ENCODE measurements around the gene TEX36.
"Not testable (repeated sequence)": the region's sequence is repeated elsewhere in the genome, so short reads cannot be mapped to it uniquely, and the experiment has no call there.

The TEX36 gene

GRCh38 chr10:125714728-125715127 lies 31.8 kb upstream of the TEX36 start:
- DNase-seq; CTCF ChIA-PET; H3K27me3 ChIP-seq (replicated peaks in 2 of 5; ENCODE audit: control insufficient read depth in 4 of 5, insufficient read depth in 5 of 5, low read length in 4 of 5); H3K36me3 ChIP-seq (ENCODE audit: control insufficient read depth in 4 of 4, insufficient read depth in 4 of 4, low read length in 3 of 4); H3K4me3 ChIP-seq (ENCODE audit: control insufficient read depth in 1 of 7, extremely low read depth in 1 of 7, insufficient read depth in 4 of 7, low read depth in 2 of 7, low read length in 6 of 7); H3K27ac ChIP-seq (ENCODE audit: insufficient read depth in 1 of 2, low read depth in 1 of 2, low read length in 2 of 2, poor library complexity in 1 of 2, severe bottlenecking in 2 of 2); POLR2A ChIA-PET; H3K4me1 ChIP-seq (ENCODE audit: control extremely low read depth in 1 of 4, control insufficient read depth in 4 of 4, insufficient read depth in 4 of 4, low read length in 3 of 4): not testable (repeated sequence)
- H3K9me3 ChIP-seq (ENCODE audit: control extremely low read depth in 1 of 5, control insufficient read depth in 4 of 5, insufficient read depth in 2 of 5, low read depth in 1 of 5, low read length in 4 of 5): peaks cover 0 to 22% (median 7%) of the 10 kb centered on the region in 5 experiments
- no CpG with 5 or more reads among the region's 4 CpGs for WGBS (ENCODE audit: insufficient coverage)

DNA sequence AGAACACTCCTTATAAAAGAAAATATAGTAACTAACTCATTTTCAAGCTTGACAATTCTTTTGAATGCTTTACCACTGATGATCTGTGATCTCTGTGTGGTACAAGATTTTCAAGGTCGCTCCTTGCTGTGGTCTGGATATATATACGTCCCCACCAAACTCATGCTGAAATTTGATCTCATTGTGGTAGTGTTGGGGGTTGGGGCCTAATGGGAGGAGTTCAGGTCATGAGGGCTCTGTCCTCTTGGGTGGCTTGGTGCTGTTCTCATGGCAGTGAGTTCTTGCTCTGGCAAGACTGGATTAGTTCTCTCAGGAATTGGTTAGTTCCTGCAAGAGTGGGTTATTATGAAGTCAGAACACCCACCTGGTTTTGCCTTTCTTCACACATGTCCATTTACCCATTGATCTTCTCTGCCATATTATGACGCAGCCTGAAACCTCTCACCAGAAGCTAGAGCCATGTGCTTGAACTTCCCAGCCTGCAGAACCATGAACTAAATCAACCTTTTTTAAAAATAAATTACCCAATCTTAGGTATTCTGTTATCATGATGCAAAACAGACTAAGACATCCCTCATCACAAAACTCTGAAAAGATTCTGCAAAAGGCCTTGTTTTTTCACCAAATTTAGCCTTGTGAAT lies 28.3 kb upstream of the TEX36 start:
- Histone ChIP-seq H3K4me1 (ENCODE audit: control extremely low read depth in 1 of 4, control insufficient read depth in 4 of 4, insufficient read depth in 4 of 4, low read length in 3 of 4) (peaks cover 0 to 2% (median 0%) of the 10 kb centered on the region in 4 experiments), H3K36me3 (ENCODE audit: control insufficient read depth in 4 of 4, insufficient read depth in 4 of 4, low read length in 3 of 4) (no peaks in the 10 kb centered on the region), H3K27me3 (replicated peaks in 2 of 5; ENCODE audit: control insufficient read depth in 4 of 5, insufficient read depth in 5 of 5, low read length in 4 of 5) (no peaks in the 10 kb centered on the region), H3K9me3 (ENCODE audit: control extremely low read depth in 1 of 5, control insufficient read depth in 4 of 5, insufficient read depth in 2 of 5, low read depth in 1 of 5, low read length in 4 of 5) (peaks cover 0 to 22% (median 7%) of the 10 kb centered on the region in 5 experiments), H3K4me3 (ENCODE audit: control insufficient read depth in 1 of 7, extremely low read depth in 1 of 7, insufficient read depth in 4 of 7, low read depth in 2 of 7, low read length in 6 of 7) (no peak overlapping the region), H3K27ac (ENCODE audit: insufficient read depth in 1 of 2, low read depth in 1 of 2, low read length in 2 of 2, poor library complexity in 1 of 2, severe bottlenecking in 2 of 2) (no peak overlapping the region)
- ChIA-PET POLR2A (no interaction called here), CTCF (no interaction called here)
- WGBS (ENCODE audit: insufficient coverage): no CpG with 5 or more reads among the region's 3 CpGs
- DNase-seq: no peak

GRCh38 chr10:125709553-125710474 lies 26.9 kb upstream of the TEX36 start:
- Histone ChIP-seq H3K36me3 (ENCODE audit: control insufficient read depth in 4 of 4, insufficient read depth in 4 of 4, low read length in 3 of 4) (no peaks in the 10 kb centered on the region), H3K4me3 (ENCODE audit: control insufficient read depth in 1 of 7, extremely low read depth in 1 of 7, insufficient read depth in 4 of 7, low read depth in 2 of 7, low read length in 6 of 7) (no peak overlapping the region), H3K4me1 (ENCODE audit: control extremely low read depth in 1 of 4, control insufficient read depth in 4 of 4, insufficient read depth in 4 of 4, low read length in 3 of 4) (peaks cover 0 to 2% (median 0%) of the 10 kb centered on the region in 4 experiments), H3K27ac (ENCODE audit: insufficient read depth in 1 of 2, low read depth in 1 of 2, low read length in 2 of 2, poor library complexity in 1 of 2, severe bottlenecking in 2 of 2) (no peak overlapping the region), H3K27me3 (replicated peaks in 2 of 5; ENCODE audit: control insufficient read depth in 4 of 5, insufficient read depth in 5 of 5, low read length in 4 of 5) (no peaks in the 10 kb centered on the region), H3K9me3 (ENCODE audit: control extremely low read depth in 1 of 5, control insufficient read depth in 4 of 5, insufficient read depth in 2 of 5, low read depth in 1 of 5, low read length in 4 of 5) (peaks cover 0 to 22% (median 7%) of the 10 kb centered on the region in 5 experiments)
- DNase-seq: peak; percentile 7 to 57 (median 33)
- 51% methylated on average over 6 of the region's 12 CpGs for WGBS (ENCODE audit: insufficient coverage)
- ChIA-PET CTCF (no interaction called here), POLR2A (no interaction called here)

DNA sequence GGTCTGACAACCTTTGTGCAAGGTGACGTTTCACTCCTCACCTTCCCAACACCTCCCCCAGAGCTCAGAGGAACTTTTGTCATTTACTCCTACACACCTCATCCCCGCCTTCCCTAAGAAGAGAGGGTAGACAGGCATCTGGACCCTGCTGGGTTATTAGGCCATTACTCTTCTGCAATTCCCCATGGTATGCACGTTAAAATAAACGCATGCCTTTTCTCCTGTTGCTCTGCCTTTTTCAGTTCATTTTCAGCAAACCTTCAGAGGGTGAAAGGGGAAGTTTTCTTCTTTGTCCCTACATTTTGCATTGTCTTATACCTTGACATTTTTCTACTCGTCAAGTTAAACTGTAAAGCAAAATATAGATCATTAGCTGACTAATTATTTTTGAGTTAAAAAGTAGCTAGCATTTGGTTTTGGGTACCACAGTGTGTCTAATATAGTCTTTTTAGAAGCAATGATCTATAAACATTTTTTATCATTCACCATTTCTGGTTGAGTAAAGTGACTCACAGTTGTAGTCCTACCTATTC lies 26.1 kb upstream of the TEX36 start:
- 85% methylated on average over 4 of the region's 5 CpGs for WGBS (ENCODE audit: insufficient coverage)
- H3K4me3 ChIP-seq (ENCODE audit: control insufficient read depth in 1 of 7, extremely low read depth in 1 of 7, insufficient read depth in 4 of 7, low read depth in 2 of 7, low read length in 6 of 7): no peak overlapping the region
- H3K4me1 ChIP-seq (ENCODE audit: control extremely low read depth in 1 of 4, control insufficient read depth in 4 of 4, insufficient read depth in 4 of 4, low read length in 3 of 4): peaks cover 0 to 2% (median 0%) of the 10 kb centered on the region in 4 experiments
- no peaks in the 10 kb centered on the region for H3K36me3 ChIP-seq (ENCODE audit: control insufficient read depth in 4 of 4, insufficient read depth in 4 of 4, low read length in 3 of 4)
- peaks cover 0 to 20% (median 7%) of the 10 kb centered on the region in 5 experiments for H3K9me3 ChIP-seq (ENCODE audit: control extremely low read depth in 1 of 5, control insufficient read depth in 4 of 5, insufficient read depth in 2 of 5, low read depth in 1 of 5, low read length in 4 of 5)
- no peaks in the 10 kb centered on the region for H3K27me3 ChIP-seq (replicated peaks in 2 of 5; ENCODE audit: control insufficient read depth in 4 of 5, insufficient read depth in 5 of 5, low read length in 4 of 5)
- no peak for DNase-seq
- CTCF ChIA-PET: no interaction called here
- H3K27ac ChIP-seq (ENCODE audit: insufficient read depth in 1 of 2, low read depth in 1 of 2, low read length in 2 of 2, poor library complexity in 1 of 2, severe bottlenecking in 2 of 2): no peak overlapping the region
- POLR2A ChIA-PET: interaction anchor here (0.6 kb wide), 1 partner anchor 1500 kb away, joined by 3 read pairs; no protein-coding TSS in a partner anchor

- H3K27me3 ChIP-seq (replicated peaks in 2 of 5; ENCODE audit: control insufficient read depth in 4 of 5, insufficient read depth in 5 of 5, low read length in 4 of 5): no peaks in the 10 kb centered on the region
- no peak overlapping the region for H3K4me3 ChIP-seq (ENCODE audit: control insufficient read depth in 1 of 7, extremely low read depth in 1 of 7, insufficient read depth in 4 of 7, low read depth in 2 of 7, low read length in 6 of 7)
- H3K36me3 ChIP-seq (ENCODE audit: control insufficient read depth in 4 of 4, insufficient read depth in 4 of 4, low read length in 3 of 4): no peaks in the 10 kb centered on the region
- H3K9me3 ChIP-seq (ENCODE audit: control extremely low read depth in 1 of 5, control insufficient read depth in 4 of 5, insufficient read depth in 2 of 5, low read depth in 1 of 5, low read length in 4 of 5): peaks cover 0 to 11% (median 4%) of the 10 kb centered on the region in 5 experiments
- no peak for DNase-seq
- H3K4me1 ChIP-seq (ENCODE audit: control extremely low read depth in 1 of 4, control insufficient read depth in 4 of 4, insufficient read depth in 4 of 4, low read length in 3 of 4): peaks cover 0 to 2% (median 0%) of the 10 kb centered on the region in 4 experiments
- H3K27ac ChIP-seq (ENCODE audit: insufficient read depth in 1 of 2, low read depth in 1 of 2, low read length in 2 of 2, poor library complexity in 1 of 2, severe bottlenecking in 2 of 2): no peak overlapping the region
- ChIA-PET POLR2A (interaction anchor here (0.6 kb wide), 1 partner anchor 844 kb away, joined by 3 read pairs; no protein-coding TSS in a partner anchor), CTCF (no interaction called here)
- 96% methylated on average over 3 of the region's 6 CpGs for WGBS (ENCODE audit: insufficient coverage)
Observed at GRCh38 chr10:125707541-125708468, 24.8 kb upstream of the TEX36 start.

DNA sequence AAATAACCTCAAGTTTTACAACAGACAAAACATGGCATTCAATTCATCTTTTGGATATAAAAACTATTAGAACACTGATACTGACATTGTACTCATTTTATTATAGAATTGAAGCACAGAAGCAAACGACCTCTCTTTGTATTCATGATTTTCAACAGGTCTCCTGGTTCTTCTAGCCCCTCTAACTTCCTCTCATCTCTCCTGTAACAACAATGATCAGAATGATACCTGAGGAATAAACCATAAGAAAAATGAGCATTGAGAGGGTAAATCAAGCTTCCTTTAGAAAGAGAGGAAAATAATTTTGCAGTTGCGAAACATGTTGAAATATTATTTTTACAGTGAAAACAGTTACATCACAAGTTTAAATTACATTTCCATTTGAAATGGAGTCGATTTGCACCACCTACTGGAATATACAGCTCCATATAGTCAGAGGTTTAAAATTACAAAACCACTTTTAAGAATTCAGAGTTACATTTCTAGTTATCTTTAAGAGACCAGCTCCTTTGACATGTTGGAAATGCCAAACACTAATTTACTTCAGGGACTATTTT lies 17.5 kb upstream of the TEX36 start:
- Histone ChIP-seq H3K27me3 (replicated peaks in 2 of 5; ENCODE audit: control insufficient read depth in 4 of 5, insufficient read depth in 5 of 5, low read length in 4 of 5) (peaks cover 0 to 2% (median 0%) of the 10 kb centered on the region in 5 experiments), H3K27ac (ENCODE audit: insufficient read depth in 1 of 2, low read depth in 1 of 2, low read length in 2 of 2, poor library complexity in 1 of 2, severe bottlenecking in 2 of 2) (no peak overlapping the region), H3K4me1 (ENCODE audit: control extremely low read depth in 1 of 4, control insufficient read depth in 4 of 4, insufficient read depth in 4 of 4, low read length in 3 of 4) (no peaks in the 10 kb centered on the region), H3K36me3 (ENCODE audit: control insufficient read depth in 4 of 4, insufficient read depth in 4 of 4, low read length in 3 of 4) (no peaks in the 10 kb centered on the region), H3K4me3 (ENCODE audit: control insufficient read depth in 1 of 7, extremely low read depth in 1 of 7, insufficient read depth in 4 of 7, low read depth in 2 of 7, low read length in 6 of 7) (no peak overlapping the region), H3K9me3 (ENCODE audit: control extremely low read depth in 1 of 5, control insufficient read depth in 4 of 5, insufficient read depth in 2 of 5, low read depth in 1 of 5, low read length in 4 of 5) (no peaks in the 10 kb centered on the region)
- DNase-seq: peak in 1 of 3 donors; percentile 6
- WGBS (ENCODE audit: insufficient coverage): 50% methylated on average over 1 of the region's 3 CpGs
- POLR2A ChIA-PET: no interaction called here
- CTCF ChIA-PET: no interaction called here

Measured in common myeloid progenitor, CD34-positive (primary cell).